ENCODE measurements around the gene NOD2. TPM values are rescaled to one million over a fixed set of nuclear protein-coding genes. Genes with fewer than 3 reads are reported as not detected.
A peak's percentile ranks its signal among the peaks of the same experiment; 100 is the strongest.

The NOD2 gene
- total RNA-seq, 1 donor from 2014 or later: 0.16 TPM

GRCh38 chr16:50717494-50717893 is 24.1 kb downstream of the NOD2 start:
- DNase-seq: no peak

DNA sequence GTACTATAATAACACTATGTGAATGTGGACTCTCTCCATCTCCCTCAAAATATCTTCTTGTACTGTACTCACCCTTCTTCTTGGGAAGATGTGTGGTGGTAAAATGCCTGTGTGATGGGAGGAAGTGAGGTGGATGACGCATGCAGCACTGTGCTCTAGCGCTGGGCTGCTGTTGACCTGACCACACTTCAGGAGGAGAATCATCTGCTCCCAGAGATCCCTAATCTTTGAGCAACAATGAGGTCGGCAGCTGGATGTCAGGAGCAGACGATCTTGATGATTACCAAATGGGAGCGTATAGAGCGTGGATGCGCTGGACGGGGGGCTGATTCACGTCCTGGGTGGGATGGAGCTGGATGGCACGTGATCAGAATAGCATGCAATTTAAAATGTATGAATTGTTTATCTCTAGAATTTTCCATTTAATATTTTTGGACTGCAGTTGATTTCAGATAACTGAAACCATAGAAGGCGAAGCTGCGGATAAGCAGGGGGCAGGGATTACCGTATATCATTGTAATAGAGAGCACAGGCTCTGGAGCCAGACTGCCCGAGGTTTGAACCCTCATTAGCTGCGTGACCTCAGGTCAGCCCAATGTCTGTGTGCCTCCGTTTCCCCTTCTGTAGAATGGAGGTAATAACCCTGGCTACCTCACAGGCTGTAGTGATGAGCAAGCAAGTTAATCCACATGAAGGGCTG is 24.8 kb downstream of the NOD2 start:
- DNase-seq: no peak

- no peak for DNase-seq
Measured at GRCh38 chr16:50718761-50719400, 25.5 kb downstream of the NOD2 start.

GRCh38 chr16:50719401-50720337 is 26.3 kb downstream of the NOD2 start:
- DNase-seq: no peak

DNA sequence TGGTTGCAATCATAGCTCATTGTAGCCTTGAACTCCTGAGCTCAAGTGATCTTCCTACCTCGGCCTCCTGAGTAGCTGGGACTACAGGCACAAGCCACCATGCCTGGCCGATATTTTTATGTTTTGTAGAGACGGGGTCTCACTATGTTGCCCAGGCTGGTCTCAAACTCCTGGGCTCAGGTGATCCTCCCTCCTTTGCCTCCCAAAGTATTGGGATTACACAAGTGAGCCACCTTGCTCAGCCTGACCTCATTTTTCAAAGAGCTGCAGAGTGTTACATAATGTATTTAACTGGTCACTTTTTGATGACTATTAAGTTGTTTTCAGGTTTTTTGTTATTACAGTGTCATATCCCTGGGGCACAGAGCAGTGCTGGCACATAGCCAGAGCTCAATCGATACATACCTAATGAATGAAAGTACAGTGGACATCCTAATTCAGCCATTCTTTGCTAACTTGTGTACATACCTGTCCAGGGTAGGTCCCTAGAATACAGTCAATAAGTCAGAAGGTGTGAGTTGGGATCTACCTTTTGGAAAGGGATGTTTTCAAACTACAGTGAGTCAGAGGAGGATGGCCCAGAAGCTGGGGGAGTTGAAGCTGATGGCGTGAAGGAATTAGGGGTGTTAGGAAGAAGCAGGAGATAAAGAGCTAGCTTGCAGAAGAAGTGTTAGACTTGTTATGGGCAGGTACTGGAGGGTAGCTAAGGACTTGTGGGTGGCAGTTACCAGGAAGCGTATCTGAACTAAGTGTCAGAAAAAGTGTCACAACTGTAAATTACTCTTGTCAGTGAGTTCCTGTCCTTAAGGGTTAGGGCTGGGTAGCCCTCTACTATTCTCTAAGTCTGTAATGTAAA is 28.4 kb downstream of the NOD2 start:
- no peak for DNase-seq

- no peak for DNase-seq
Measured at GRCh38 chr16:50722405-50722737, 29.0 kb downstream of the NOD2 start.

- DNase-seq: no peak
Measured at GRCh38 chr16:50722960-50723359, 29.6 kb downstream of the NOD2 start.

- no peak for DNase-seq
Measured at GRCh38 chr16:50724306-50724705, 30.9 kb downstream of the NOD2 start.

DNA sequence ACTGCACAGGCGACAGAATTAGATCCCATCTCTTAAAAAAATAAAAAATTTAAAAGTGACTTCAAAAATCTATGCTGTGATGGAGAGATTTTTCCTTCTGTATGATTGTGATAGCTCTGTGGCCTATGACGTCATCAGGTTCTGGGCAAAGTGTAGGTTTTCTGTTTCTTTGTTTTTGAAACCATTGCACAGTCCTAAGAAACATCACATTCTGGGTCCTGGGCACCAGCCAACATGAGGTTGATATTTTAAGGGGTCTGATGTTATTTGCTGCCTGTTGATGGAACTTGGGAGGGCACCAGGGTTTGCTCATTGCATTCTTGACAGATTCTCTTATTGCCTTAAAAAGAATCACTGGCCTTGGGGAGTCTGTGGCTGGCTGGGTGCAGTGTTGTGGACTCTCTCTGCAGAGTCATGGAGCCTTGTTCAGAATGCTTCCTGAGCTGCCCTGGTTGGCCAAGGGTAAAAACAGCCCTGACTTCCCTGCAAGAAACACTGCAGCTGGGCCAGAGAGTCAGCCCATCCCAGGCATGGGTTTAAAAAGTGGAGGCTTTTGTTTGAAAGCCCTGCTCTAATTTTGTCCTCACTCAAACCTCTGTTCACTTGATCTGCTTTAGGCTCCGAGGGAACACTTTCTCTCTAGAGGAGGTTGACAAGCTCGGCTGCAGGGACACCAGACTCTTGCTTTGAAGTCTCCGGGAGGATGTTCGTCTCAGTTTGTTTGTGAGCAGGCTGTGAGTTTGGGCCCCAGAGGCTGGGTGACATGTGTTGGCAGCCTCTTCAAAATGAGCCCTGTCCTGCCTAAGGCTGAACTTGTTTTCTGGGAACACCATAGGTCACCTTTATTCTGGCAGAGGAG is 38.0 kb downstream of the NOD2 start:
- no peak for DNase-seq

DNA sequence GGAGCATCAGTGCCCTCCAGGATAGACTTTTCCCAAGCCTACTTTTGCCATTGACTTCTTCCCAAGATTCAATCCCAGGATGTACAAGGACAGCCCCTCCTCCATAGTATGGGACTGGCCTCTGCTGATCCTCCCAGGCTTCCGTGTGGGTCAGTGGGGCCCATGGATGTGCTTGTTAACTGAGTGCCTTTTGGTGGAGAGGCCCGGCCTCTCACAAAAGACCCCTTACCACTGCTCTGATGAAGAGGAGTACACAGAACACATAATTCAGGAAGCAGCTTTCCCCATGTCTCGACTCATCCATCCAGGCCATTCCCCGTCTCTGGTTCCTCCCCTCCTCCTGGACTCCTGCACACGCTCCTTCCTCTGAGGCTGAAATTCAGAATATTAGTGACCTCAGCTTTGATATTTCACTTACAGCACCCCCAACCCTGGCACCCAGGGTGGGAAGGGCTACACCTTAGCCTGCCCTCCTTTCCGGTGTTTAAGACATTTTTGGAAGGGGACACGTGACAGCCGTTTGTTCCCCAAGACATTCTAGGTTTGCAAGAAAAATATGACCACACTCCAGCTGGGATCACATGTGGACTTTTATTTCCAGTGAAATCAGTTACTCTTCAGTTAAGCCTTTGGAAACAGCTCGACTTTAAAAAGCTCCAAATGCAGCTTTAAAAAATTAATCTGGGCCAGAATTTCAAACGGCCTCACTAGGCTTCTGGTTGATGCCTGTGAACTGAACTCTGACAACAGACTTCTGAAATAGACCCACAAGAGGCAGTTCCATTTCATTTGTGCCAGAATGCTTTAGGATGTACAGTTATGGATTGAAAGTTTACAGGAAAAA is 38.8 kb downstream of the NOD2 start:
- DNase-seq: no peak

GRCh38 chr16:50733468-50733867 is 40.1 kb downstream of the NOD2 start:
- DNase-seq: no peak

- no peak for DNase-seq
Measured at GRCh38 chr16:50735629-50736122, 42.3 kb downstream of the NOD2 start.

DNA sequence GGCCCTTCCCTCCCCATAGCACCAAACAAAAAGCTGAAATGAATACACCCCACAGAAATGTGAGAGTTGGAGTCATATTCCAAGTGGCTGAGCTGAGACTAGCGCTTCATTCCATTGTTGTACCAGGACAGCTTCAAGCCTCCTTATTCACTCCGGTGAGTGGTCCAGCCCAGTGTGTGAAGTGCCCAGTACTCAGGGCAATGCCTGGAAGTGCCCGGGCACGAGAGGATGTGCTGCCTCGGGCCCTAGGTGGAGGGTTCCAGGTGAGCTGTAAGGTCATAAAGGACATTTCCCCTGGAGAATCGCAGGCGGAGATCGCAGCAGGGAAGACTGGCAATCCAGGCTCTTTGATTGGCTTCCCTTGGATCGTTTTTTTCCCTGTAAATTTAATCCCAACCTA is 43.0 kb downstream of the NOD2 start:
- DNase-seq: no peak

GRCh38 chr16:50737420-50737959 is 44.1 kb downstream of the NOD2 start:
- DNase-seq: no peak

DNA sequence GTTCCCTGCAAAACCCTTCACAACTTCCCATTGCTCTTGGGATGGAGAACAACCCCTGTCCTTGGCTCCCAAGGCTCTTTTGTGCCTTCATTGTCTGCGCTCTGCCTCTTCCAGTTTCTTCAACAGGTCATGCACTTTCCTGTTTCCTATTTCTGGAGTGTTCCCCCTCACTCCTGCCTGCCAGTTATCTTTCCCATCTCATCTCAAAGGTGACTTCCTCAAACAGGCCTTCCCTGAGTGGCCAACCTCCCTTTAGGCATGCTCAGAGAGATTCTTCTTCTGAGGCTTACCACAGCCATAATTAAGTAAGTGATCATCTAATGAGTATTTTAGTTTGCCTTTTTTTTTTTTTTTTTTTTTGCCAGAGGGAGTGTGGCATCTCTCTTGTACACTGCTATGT is 45.6 kb downstream of the NOD2 start:
- no peak for DNase-seq

- DNase-seq: no peak
Measured at GRCh38 chr16:50740736-50741135, 47.3 kb downstream of the NOD2 start.

- DNase-seq: no peak
Measured at GRCh38 chr16:50741225-50741780, 47.9 kb downstream of the NOD2 start.

DNA sequence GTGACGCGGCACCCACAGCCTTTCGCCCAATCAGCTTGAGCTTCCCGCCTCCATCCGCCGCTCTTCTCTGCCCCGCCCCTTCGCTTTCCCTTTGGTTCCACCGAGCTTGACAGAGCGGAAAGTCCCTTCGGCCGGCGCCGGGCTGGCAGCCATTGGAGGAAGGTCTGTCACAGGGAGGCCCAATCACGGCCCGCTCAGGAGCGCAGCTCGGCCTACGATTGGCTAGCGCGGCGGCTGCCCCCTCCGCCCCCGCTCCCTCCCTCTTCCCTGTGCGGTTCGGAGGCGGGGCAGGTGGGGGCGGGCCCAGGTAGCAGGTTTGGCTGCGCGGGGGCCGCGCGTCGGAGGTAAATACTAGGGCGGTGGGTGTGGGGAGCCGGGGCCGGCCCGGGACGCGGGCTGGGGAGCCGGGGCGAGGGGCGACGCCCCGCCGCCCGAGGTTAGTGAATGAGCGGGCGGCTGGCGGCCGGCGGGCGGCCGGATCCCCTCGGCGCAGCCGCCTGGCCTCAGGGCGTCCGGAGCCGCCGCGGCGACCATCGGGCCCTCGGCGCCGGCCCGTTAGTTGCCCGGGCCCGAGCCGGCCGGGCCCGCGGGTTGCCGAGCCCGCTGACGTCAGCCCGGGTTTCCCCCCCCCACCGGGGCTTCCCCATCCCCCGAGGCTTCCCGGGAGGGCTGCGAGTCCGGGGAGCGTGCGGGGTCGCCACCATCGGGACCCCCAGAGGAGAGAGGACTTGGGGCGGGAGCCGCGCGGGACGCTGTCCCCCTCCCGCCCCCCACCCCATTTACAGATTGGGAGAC is 48.6 kb downstream of the NOD2 start, which contains the start of gene CYLD:
CYLD (plus strand) TSS at position 306 of the 795 bp plus-strand sequence. CDS start 7,613 bp downstream, outside the sequence.
- peak; percentile 100 for DNase-seq
